AG09309 (cell line): ENCODE measurements around the gene DNAJB6.

ENCODE experiments used
- DNase-seq: peaks from one replicate; pipeline ENCODE4 v3.0.0-alpha.2; 2010; ENCODE audit warnings: low read depth
- H3K4me3 ChIP-seq: 2 replicates; pipeline ENCODE4 v1.5.1; 2011; ENCODE audit warnings: mild to moderate bottlenecking, low read depth, low read length, moderate library complexity; ENCODE audit not compliant: control insufficient read depth
- TF ChIP-seq, protein P1 (sequence below): IDR thresholded peaks from 2 replicates; pipeline ENCODE4 v1.5.1; 2011; ENCODE audit warnings: mild to moderate bottlenecking, low read depth, low read length, inconsistent platforms; ENCODE audit not compliant: insufficient read depth, control insufficient read depth; ENCODE audit errors: missing control alignments

Gene DNAJB6

DNA sequence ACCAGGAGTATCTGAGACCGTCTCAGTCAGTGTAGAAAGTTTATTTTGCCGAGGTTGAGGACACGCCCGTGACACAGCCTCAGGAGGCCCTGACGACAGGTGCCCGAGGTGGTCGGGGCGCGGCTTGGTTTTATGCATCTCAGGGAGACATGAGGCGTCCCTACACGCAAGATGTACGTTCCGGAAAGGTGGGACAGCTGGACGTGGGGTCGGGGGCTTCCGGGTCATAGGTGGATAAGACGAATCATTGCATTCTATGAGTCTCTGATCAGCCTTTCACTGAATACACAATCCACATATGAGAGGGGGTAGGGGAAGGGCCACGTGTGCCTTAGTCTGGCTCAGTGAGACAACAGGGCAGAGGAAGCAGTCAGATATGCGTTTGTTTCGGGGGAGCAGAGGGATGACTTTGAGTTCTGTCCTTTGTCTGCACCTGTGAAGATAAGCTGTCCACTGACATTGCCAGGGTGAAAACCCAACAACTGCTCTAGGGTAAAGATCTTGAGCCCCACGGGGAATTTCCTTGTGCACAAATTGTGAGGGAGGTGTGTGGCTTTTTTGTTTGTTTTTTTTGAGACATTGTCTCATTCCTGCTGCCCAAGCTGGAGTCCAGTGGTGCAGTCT is 66.2 kb downstream of the DNAJB6 start:
- H3K4me3 ChIP-seq, result no peak overlapping the region
- no peak for DNase-seq
- TF ChIP-seq, protein P1, sequence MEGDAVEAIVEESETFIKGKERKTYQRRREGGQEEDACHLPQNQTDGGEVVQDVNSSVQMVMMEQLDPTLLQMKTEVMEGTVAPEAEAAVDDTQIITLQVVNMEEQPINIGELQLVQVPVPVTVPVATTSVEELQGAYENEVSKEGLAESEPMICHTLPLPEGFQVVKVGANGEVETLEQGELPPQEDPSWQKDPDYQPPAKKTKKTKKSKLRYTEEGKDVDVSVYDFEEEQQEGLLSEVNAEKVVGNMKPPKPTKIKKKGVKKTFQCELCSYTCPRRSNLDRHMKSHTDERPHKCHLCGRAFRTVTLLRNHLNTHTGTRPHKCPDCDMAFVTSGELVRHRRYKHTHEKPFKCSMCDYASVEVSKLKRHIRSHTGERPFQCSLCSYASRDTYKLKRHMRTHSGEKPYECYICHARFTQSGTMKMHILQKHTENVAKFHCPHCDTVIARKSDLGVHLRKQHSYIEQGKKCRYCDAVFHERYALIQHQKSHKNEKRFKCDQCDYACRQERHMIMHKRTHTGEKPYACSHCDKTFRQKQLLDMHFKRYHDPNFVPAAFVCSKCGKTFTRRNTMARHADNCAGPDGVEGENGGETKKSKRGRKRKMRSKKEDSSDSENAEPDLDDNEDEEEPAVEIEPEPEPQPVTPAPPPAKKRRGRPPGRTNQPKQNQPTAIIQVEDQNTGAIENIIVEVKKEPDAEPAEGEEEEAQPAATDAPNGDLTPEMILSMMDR, result no peak

DNA sequence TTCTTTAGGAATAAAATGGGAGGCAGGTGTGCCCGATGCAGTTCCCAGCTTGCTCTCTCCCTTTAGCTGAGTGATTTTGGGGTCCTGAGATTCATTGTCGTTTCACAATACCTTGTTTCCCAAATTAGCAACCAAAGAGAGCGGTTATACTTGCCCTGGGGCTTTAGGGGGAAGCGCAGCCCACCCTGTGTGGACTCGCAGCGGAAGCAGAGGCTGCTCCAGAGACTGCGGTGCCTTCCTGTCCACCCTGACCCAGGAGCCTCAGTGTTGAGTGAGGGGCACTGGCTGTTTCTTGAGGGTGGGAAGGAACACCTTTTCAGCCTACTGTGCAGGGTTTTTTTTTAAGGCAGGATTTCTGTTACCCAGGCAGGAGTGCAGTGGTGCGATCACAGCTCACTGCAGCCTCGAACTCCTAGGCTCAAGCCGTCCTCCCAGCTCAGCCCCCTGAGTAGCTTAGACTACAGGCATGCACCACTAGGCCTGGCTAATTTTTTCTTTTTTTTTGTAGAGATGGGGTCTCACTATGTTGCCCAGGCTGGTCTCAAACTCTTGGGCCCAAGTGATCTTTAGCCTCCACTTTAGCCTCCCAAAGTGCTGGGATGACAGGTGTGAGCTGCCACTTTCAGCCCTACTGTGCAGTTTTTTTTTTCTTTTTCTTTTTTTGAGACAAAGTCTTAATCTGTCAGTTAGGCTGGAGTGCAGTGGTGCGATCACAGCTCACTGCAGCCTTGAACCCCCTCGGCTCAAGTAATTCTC is 67.0 kb downstream of the DNAJB6 start:
- TF ChIP-seq, protein P1, result no peak

DNA sequence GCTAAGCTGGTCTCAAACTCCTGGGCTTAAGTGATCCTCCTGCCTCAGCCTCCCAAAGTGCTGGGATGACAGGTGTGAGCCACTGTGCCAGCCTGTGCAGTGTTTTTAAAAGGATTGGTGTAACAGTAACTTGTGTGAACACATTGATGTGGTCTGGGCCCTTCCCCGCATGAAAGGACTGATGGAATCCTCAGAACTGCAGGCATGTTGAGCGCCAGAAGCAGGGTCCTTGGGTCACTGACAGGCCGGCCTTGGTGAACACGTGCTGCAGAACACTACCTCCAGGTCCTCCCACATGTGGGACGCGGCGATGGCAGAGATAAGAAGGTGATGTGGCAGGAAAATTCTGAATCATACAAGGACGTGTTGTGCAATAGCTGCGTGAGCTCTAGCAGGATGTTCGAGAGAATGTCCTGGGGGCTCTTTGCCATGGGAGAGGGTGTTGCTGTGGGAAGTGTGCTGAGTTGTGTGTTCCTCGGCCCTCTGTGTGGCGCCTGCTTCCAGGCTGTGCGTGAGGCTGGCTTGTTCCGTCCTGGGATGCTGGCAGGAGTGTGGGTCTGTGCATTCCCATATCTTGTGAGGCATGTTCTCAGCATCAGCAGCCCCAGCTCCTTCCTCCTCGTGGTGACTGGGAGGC is 68.2 kb downstream of the DNAJB6 start:
- peak; percentile 77 for DNase-seq
- no peak overlapping the region for H3K4me3 ChIP-seq

More for the DNA sequence above, 67.0 kb downstream of the DNAJB6 start:
- H3K4me3 ChIP-seq, result no peak overlapping the region
- no peak for DNase-seq

DNA sequence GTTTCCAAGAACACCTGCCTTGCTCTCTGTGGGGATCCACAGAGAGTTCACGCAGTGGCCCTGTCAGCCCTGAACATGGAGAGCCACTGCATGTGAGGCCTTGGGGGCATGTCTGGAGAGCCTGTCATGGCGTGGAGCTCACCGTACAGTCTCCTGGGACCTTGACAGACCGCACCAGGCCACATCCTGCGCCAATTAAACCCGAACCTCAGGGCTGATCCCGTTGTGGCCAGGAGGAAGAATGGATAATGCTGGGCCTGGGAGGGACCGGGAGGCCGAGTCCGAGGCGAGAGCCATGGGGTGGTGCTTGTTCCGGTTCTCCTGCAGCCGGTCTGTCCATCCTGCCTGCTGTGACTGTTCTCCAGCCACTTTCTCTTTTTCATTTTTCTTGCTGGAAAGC is 68.7 kb downstream of the DNAJB6 start:
- no peak overlapping the region for H3K4me3 ChIP-seq
- no peak for DNase-seq
- TF ChIP-seq, protein P1, result no peak

More for the DNA sequence above, 68.2 kb downstream of the DNAJB6 start:
- TF ChIP-seq, protein P1, result no peak

GRCh38 chr7:157405914-157406810 is 69.4 kb downstream of the DNAJB6 start:
- DNase-seq, result no peak
- TF ChIP-seq, protein P1, result peak; percentile 12
- H3K4me3 ChIP-seq, result no peak overlapping the region

GRCh38 chr7:157406971-157407370 is 70.2 kb downstream of the DNAJB6 start:
- H3K4me3 ChIP-seq, result no peak overlapping the region
- TF ChIP-seq, protein P1, result no peak
- no peak for DNase-seq
